ENCODE data around the gene EMX1.
"Not testable (repeated sequence)": the region's sequence is repeated elsewhere in the genome, so short reads cannot be mapped to it uniquely, and the experiment has no call there.

EMX1 gene

GRCh38 chr2:72900191-72900825 is 17.0 kb upstream of the EMX1 start:
- no peak for DNase-seq (ENCODE audit: low spot score)

GRCh38 chr2:72901426-72901825 is 15.9 kb upstream of the EMX1 start:
- DNase-seq (ENCODE audit: low spot score): no peak

GRCh38 chr2:72907369-72907768 is 9.9 kb upstream of the EMX1 start:
- DNase-seq (ENCODE audit: low spot score): not testable (repeated sequence)

- DNase-seq (ENCODE audit: low spot score): no peak
These were observed 8.6 kb upstream of the EMX1 start for GRCh38 chr2:72908741-72909140.

GRCh38 chr2:72911256-72911655 is 6.1 kb upstream of the EMX1 start:
- DNase-seq (ENCODE audit: low spot score): no peak

- DNase-seq (ENCODE audit: low spot score): no peak
These were observed 3.7 kb upstream of the EMX1 start for GRCh38 chr2:72913486-72914205.

- DNase-seq (ENCODE audit: low spot score): no peak
These were observed 3.1 kb upstream of the EMX1 start for GRCh38 chr2:72914206-72914559.

- no peak for DNase-seq (ENCODE audit: low spot score)
These were observed 2.6 kb upstream of the EMX1 start for GRCh38 chr2:72914589-72915319.

- DNase-seq (ENCODE audit: low spot score): no peak
These were observed 1.9 kb upstream of the EMX1 start for GRCh38 chr2:72915320-72915906.

GRCh38 chr2:72915907-72916742 is 1.2 kb upstream of the EMX1 start:
- DNase-seq (ENCODE audit: low spot score): peak; percentile 84

- DNase-seq (ENCODE audit: low spot score): no peak
These were observed 579 bp upstream of the EMX1 start for GRCh38 chr2:72916743-72917137.

GRCh38 chr2:72917877-72918553 is 696 bp downstream of the EMX1 start:
- no peak for DNase-seq (ENCODE audit: low spot score)

- no peak for DNase-seq (ENCODE audit: low spot score)
These were observed 2.3 kb downstream of the EMX1 start for GRCh38 chr2:72919414-72920317.

- DNase-seq (ENCODE audit: low spot score): peak; percentile 55
These were observed 3.2 kb downstream of the EMX1 start for GRCh38 chr2:72920318-72921087.

- no peak for DNase-seq (ENCODE audit: low spot score)
These were observed 4.0 kb downstream of the EMX1 start for GRCh38 chr2:72921088-72921851.

- no peak for DNase-seq (ENCODE audit: low spot score)
These were observed 4.5 kb downstream of the EMX1 start for GRCh38 chr2:72921853-72922252.

GRCh38 chr2:72923833-72924352 is 6.6 kb downstream of the EMX1 start:
- DNase-seq (ENCODE audit: low spot score): no peak

Measured in iPS-NIHi11 (cell line).